ENCODE data around the gene CCL5. TPM values are rescaled to one million over a fixed set of nuclear protein-coding genes. Genes with fewer than 3 reads are reported as not detected.

The CCL5 gene
- total and polyA plus RNA-seq, 2 experiments from 2014 or later: not detected

GRCh38 chr17:35890774-35891155 is 10.6 kb upstream of the CCL5 start:
- Mint-ChIP-seq H3K36me3 (ENCODE audit: low read depth) (no peaks in the 10 kb centered on the region), H3K9me3 (no peaks in the 10 kb centered on the region), H3K4me1 (peaks cover 18% of the 10 kb centered on the region), H3K4me3 (no peak overlapping the region), H3K27ac (no peak overlapping the region), H3K27me3 (ENCODE audit: insufficient read depth, low read depth, poor library complexity) (no peaks in the 10 kb centered on the region)
- TF ChIP-seq EZH2phosphoT487 (IDR thresholded peaks at IDR 0.05; ENCODE audit: unreplicated experiment) (no peak), CTCF (conservative IDR thresholded peaks at IDR 0.05; ENCODE audit: low read depth in 2 of 2) (no peak), STAT1 (IDR thresholded peaks at IDR 0.05; ENCODE audit: unreplicated experiment) (no peak), ZNF462 (CRISPR knock-in tag; IDR thresholded peaks at IDR 0.05) (no peak), EZH2 (IDR thresholded peaks at IDR 0.05; ENCODE audit: low read depth, unreplicated experiment) (no peak), ZNF114 (CRISPR knock-in tag; IDR thresholded peaks at IDR 0.05) (no peak), REST (IDR thresholded peaks at IDR 0.05; ENCODE audit: unreplicated experiment) (no peak), CREB1 (CRISPR knock-in tag; IDR thresholded peaks at IDR 0.05; ENCODE audit: low read depth) (no peak), ZNF331 (CRISPR knock-in tag; IDR thresholded peaks at IDR 0.05; ENCODE audit: low read depth) (no peak), NANOG (IDR thresholded peaks at IDR 0.05; ENCODE audit: borderline replicate concordance) (no peak), ETS1 (IDR thresholded peaks at IDR 0.05) (no peak), JUNB (IDR thresholded peaks at IDR 0.05; ENCODE audit: unreplicated experiment) (no peak), POLR2AphosphoS5 (IDR thresholded peaks at IDR 0.05; ENCODE audit: low read depth) (no peak)
- no peaks in the 10 kb centered on the region for H4K20me1 ChIP-seq (replicated peaks; ENCODE audit: insufficient read depth)
- H3F3A ChIP-seq (replicated peaks; ENCODE audit: low read depth): no peaks in the 10 kb centered on the region
- no peaks in the 10 kb centered on the region for H3K27me3 ChIP-seq (ENCODE audit: insufficient read depth)
- no peaks in the 10 kb centered on the region for H3K36me3 ChIP-seq (ENCODE audit: insufficient read depth)
- H3K4me3 ChIP-seq: no peak overlapping the region
- no peak overlapping the region for H2AFZ ChIP-seq
- H3K27ac ChIP-seq (ENCODE audit: low read depth): no peak overlapping the region
- ATAC-seq (peak; percentile 35; the same call in 1 of the 3 replicates), DNase-seq (ENCODE audit: low spot score) (peak; percentile 24)
- no peaks in the 10 kb centered on the region for H3K9me2 ChIP-seq (ENCODE audit: insufficient read depth)
- H3K4me2 ChIP-seq: no peak overlapping the region; the same call in 1 of the 2 replicates
- no peaks in the 10 kb centered on the region; the same call in 1 of the 2 replicates for H3K4me1 ChIP-seq (ENCODE audit: insufficient read depth)
- H3K79me2 ChIP-seq (replicated peaks; ENCODE audit: insufficient read depth): no peaks in the 10 kb centered on the region

All from GM23338 (cell line).